ENCODE measurements around the gene TPPP2. TPM values are rescaled to one million over a fixed set of nuclear protein-coding genes. Genes with fewer than 3 reads are reported as not detected.
"Not testable (repeated sequence)": the region's sequence is repeated elsewhere in the genome, so short reads cannot be mapped to it uniquely, and the experiment has no call there.

TPPP2 gene
- total RNA-seq, 4 donors from 2014 or later: not detected

DNA sequence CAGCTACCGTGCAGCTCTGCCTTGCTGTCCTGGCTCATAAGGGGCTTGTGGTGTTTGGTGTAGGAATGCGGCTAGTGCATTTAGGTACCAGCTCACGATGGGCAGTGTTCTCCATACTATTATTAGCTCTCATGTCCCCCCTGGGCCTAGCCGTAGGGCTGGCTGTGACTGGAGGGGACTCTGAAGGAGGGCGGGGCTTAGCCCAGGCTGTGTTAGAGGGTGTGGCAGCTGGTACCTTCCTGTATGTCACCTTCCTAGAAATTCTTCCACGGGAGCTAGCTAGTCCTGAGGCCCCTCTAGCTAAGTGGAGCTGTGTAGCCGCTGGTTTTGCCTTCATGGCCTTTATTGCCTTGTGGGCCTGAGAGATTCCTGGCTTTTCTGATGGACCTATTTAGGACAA lies 28.8 kb upstream of the TPPP2 start:
- no peak overlapping the region for H3K27ac ChIP-seq
- TF ChIP-seq, protein P1, sequence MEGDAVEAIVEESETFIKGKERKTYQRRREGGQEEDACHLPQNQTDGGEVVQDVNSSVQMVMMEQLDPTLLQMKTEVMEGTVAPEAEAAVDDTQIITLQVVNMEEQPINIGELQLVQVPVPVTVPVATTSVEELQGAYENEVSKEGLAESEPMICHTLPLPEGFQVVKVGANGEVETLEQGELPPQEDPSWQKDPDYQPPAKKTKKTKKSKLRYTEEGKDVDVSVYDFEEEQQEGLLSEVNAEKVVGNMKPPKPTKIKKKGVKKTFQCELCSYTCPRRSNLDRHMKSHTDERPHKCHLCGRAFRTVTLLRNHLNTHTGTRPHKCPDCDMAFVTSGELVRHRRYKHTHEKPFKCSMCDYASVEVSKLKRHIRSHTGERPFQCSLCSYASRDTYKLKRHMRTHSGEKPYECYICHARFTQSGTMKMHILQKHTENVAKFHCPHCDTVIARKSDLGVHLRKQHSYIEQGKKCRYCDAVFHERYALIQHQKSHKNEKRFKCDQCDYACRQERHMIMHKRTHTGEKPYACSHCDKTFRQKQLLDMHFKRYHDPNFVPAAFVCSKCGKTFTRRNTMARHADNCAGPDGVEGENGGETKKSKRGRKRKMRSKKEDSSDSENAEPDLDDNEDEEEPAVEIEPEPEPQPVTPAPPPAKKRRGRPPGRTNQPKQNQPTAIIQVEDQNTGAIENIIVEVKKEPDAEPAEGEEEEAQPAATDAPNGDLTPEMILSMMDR (IDR thresholded peaks at IDR 0.05): no peak
- TF ChIP-seq POLR2AphosphoS5 (IDR thresholded peaks at IDR 0.05): no peak
- no peak for TF ChIP-seq EP300 (IDR thresholded peaks at IDR 0.05)
- no peak for TF ChIP-seq POLR2A (IDR thresholded peaks at IDR 0.05)
- no peaks in the 10 kb centered on the region for H3K4me1 ChIP-seq
- no peaks in the 10 kb centered on the region for H3K9me3 ChIP-seq
- no peak overlapping the region for H3K4me3 ChIP-seq
- WGBS, 2 donors (ENCODE audit: low coverage in 1 of 2): 57% methylated on average over 2 of the region's 7 CpGs; no CpG with 5 or more reads in 1 of the 2 donors
- H3K27me3 ChIP-seq: no peaks in the 10 kb centered on the region
- no peak for ATAC-seq
- H3K36me3 ChIP-seq: peaks cover 0 to 16% of the 10 kb centered on the region in 2 donors

DNA sequence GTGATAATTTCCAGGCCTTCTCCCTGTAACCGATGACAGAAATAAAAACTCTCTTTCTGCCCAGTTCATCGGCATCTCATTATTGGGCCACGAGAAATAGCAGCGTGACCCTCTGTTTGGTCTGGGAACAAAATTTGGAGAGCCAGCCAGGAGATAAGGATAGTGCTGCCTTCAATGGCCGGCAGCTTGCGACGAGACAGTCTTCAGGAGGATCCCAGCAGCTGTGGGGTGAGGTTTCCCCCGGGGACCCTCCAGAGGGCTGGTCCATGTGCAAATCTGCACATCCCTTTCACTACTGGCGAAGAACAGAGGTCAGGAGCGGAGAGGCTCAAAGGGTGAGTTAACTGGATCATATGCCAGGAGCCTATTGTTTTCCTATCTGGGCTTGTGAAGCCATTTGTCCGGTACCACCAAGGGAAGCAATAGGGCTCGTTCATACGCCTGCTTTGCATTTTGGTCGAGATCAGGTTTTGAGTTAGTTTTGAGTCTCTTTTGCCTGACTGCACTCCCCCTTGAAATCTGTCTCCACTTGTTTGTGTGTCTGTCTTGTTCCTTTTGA lies 26.1 kb upstream of the TPPP2 start:
- no peak for TF ChIP-seq POLR2A (IDR thresholded peaks at IDR 0.05)
- TF ChIP-seq, protein P1 (IDR thresholded peaks at IDR 0.05): no peak
- TF ChIP-seq EP300 (IDR thresholded peaks at IDR 0.05): no peak
- TF ChIP-seq POLR2AphosphoS5 (IDR thresholded peaks at IDR 0.05): no peak
- H3K4me1 ChIP-seq: no peaks in the 10 kb centered on the region
- no peaks in the 10 kb centered on the region for H3K27me3 ChIP-seq
- H3K4me3 ChIP-seq: no peak overlapping the region
- no peaks in the 10 kb centered on the region for H3K9me3 ChIP-seq
- ATAC-seq: no peak
- no peaks in the 10 kb centered on the region for H3K36me3 ChIP-seq
- WGBS, 2 donors (ENCODE audit: low coverage in 1 of 2): 77 to 100% methylated on average over 2 to 10 of the region's 14 CpGs
- no peak overlapping the region for H3K27ac ChIP-seq

DNA sequence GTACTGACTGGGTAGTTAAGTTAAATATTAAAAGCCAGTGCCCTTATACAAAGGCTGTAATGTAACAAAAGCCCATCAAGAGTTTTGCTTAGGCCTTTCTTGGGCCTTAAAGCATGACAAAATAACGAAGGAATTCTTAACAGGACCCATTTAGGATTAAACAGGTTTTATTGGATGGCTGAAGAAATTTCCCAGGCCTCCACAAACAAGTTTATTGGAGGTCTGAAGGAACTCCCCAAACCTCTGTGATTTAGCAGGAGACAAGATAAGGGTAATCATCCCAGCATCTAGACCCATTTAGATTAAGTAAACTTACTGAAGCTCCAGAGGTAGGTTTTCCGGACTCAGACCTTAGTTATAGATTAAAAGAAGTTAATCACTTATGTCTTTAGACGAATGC lies 20.3 kb upstream of the TPPP2 start:
- not testable (repeated sequence) for H3K9me3 ChIP-seq, H3K4me3 ChIP-seq, H3K27ac ChIP-seq, H3K36me3 ChIP-seq, ATAC-seq, H3K27me3 ChIP-seq, H3K4me1 ChIP-seq
- WGBS, 2 donors (ENCODE audit: low coverage in 1 of 2): 55 to 87% methylated on average over 2 to 3 of the region's 3 CpGs

DNA sequence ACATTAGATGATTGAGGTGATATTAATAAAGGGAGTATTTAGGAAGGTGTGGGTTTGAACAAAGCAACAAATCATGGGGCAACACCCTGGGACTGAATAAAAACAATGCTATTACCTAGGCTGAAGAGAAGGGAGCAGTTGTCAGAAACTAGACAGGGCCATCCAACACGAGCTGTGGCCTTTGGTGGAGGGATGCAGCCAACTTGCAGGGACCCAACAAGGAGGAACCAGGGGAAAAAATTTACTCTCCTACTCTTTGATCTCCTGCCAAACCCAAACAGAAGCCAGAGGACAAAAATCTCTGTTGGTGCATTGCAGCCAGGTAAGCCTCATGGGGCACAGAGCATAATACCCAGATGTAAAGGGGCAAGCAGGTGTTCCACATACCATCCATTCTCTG lies 18.9 kb upstream of the TPPP2 start:
- Histone ChIP-seq H3K4me1 (peaks cover 0 to 15% (median 0%) of the 10 kb centered on the region in 3 donors), H3K36me3 (peaks cover 0 to under 1% of the 10 kb centered on the region in 2 donors), H3K27ac (no peak overlapping the region), H3K9me3 (no peaks in the 10 kb centered on the region), H3K4me3 (no peak overlapping the region), H3K27me3 (no peaks in the 10 kb centered on the region)
- no peak for ATAC-seq
- WGBS, 2 donors (ENCODE audit: low coverage in 1 of 2): 20 to 67% methylated on average over 1 of the region's 1 CpG
- TF ChIP-seq EP300 (IDR thresholded peaks at IDR 0.05): no peak
- TF ChIP-seq, protein P1 (IDR thresholded peaks at IDR 0.05): no peak
- TF ChIP-seq POLR2A (IDR thresholded peaks at IDR 0.05): no peak
- TF ChIP-seq POLR2AphosphoS5 (IDR thresholded peaks at IDR 0.05): no peak

DNA sequence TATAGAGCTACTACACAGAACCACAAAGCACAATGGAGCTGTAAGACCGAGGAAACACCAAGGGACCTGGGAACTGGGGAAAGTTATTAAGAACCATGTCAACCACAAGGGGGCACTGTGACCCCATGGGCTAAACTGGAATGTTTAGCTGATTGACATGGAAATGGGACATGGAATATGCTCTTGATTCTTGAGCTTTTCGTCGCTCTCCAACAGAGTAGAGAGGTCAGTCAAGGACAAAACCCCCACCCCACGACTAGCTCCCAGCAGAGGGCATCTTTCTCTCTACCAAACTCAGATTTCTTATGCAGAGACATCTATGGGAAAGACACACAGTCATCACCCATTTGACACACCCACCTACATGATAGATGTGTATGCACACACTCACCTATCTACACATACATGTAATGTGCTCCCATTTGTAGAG lies 15.2 kb upstream of the TPPP2 start:
- Histone ChIP-seq H3K27me3 (no peaks in the 10 kb centered on the region), H3K4me3 (no peak overlapping the region), H3K36me3 (peaks cover 0 to 37% of the 10 kb centered on the region in 2 donors), H3K27ac (peak overlapping the region in 1 of 4 donors; percentile 12), H3K9me3 (no peaks in the 10 kb centered on the region), H3K4me1 (peaks cover 0 to 41% (median 0%) of the 10 kb centered on the region in 3 donors)
- TF ChIP-seq POLR2A (IDR thresholded peaks at IDR 0.05) (no peak), POLR2AphosphoS5 (IDR thresholded peaks at IDR 0.05) (peak; percentile 66), EP300 (IDR thresholded peaks at IDR 0.05) (no peak)
- TF ChIP-seq, protein P1 (IDR thresholded peaks at IDR 0.05): peak; percentile 95 to 97 (median 96)
- peak; percentile 83 for ATAC-seq
- 0% methylated on average over 4 of the region's 4 CpGs; no CpG with 5 or more reads in 1 of the 2 donors for WGBS, 2 donors (ENCODE audit: low coverage in 1 of 2)

Measured in gastroesophageal sphincter (tissue), 4 donors.